Loucy (cell line): ENCODE data around the gene FAAH2.
"Not testable (repeated sequence)": the region's sequence is repeated elsewhere in the genome, so short reads cannot be mapped to it uniquely, and the experiment has no call there.

Source experiments
- CTCF ChIP-seq: fragments of 200-600 bp; sonication (generic); conservative IDR thresholded peaks from 2 replicates; pipeline ENCODE4 v1.5.1; 2014; ENCODE audit warnings: mild to moderate bottlenecking, antibody characterized with exemption, low read length
- EZH2phosphoT487 ChIP-seq: fragments of 200-600 bp; IDR thresholded peaks from 2 replicates; pipeline ENCODE4 v1.6.1; 2018; ENCODE audit warnings: antibody characterized with exemption, mild to moderate bottlenecking, moderate library complexity, borderline replicate concordance

GRCh38 chrX:57295679-57296078 is 9.2 kb downstream of the FAAH2 start:
- TF ChIP-seq CTCF, EZH2phosphoT487: not testable (repeated sequence)
